Neural cell (in vitro differentiated cells): Measurements from ENCODE around the gene ZNF648. TPM values are rescaled to one million over a fixed set of nuclear protein-coding genes. Genes with fewer than 3 reads are reported as not detected.

ENCODE experiments used
- H2AFZ ChIP-seq: fragments of 200-600, 300-800 bp; sonication (generic), shearing (Covaris generic); 2 replicates; pipeline ENCODE4 v1.6.0; 2014; ENCODE audit warnings: low read depth, mild to moderate bottlenecking, antibody characterized with exemption, low read length, moderate library complexity
- H3F3A ChIP-seq: fragments of 200-600 bp; shearing (Covaris generic); 2 replicates; pipeline ENCODE4 v1.6.1; 2016; ENCODE audit warnings: mild to moderate bottlenecking, moderate library complexity, mixed read lengths, antibody characterized with exemption, low read length; ENCODE audit not compliant: insufficient read depth, poor library complexity, severe bottlenecking
- H3K27ac ChIP-seq: fragments of 200-600, 300-800 bp; sonication (generic), shearing (Covaris generic); 2 replicates; pipeline ENCODE4 v1.5.1; 2014; ENCODE audit warnings: mild to moderate bottlenecking, low read length, moderate library complexity
- H3K27me3 ChIP-seq: fragments of 300-800, 200-600 bp; sonication (generic), shearing (Covaris generic); 2 replicates; pipeline ENCODE4 v1.6.0; 2014; ENCODE audit warnings: mild to moderate bottlenecking, low read depth, low read length, moderate library complexity; ENCODE audit not compliant: insufficient read depth
- H3K36me3 ChIP-seq: fragments of 300-800, 200-600 bp; sonication (generic), shearing (Covaris generic); 2 replicates; pipeline ENCODE4 v1.5.1; 2014; ENCODE audit warnings: mild to moderate bottlenecking, antibody characterized with exemption, low read length, moderate library complexity; ENCODE audit not compliant: insufficient read depth
- H3K4me2 ChIP-seq: fragments of 300-800, 200-600 bp; sonication (generic), shearing (Covaris generic); 2 replicates; pipeline ENCODE4 v1.6.0; 2014; ENCODE audit warnings: mild to moderate bottlenecking, low read length
- H3K4me3 ChIP-seq: fragments of 300-800, 200-600 bp; sonication (generic), shearing (Covaris generic); 2 replicates; pipeline ENCODE4 v1.5.1; 2014; ENCODE audit warnings: mild to moderate bottlenecking, low read length, moderate library complexity
- H3K79me2 ChIP-seq: fragments of 200-600 bp; shearing (Covaris generic); replicated peaks from 2 replicates; pipeline ENCODE4 v1.6.0; 2014; ENCODE audit warnings: mild to moderate bottlenecking, low read length, moderate library complexity; ENCODE audit not compliant: insufficient read depth
- H3K9ac ChIP-seq: fragments of 300-800, 200-600 bp; sonication (generic), shearing (Covaris generic); 2 replicates; pipeline ENCODE4 v1.6.1; 2016; ENCODE audit warnings: mild to moderate bottlenecking, low read length, mixed read lengths
- H3K9me2 ChIP-seq: fragments of 200-600 bp; shearing (Covaris generic); 2 replicates; pipeline ENCODE4 v1.6.1; 2016; ENCODE audit warnings: mild to moderate bottlenecking, low read length, mixed read lengths; ENCODE audit not compliant: insufficient read depth
- H3K9me3 ChIP-seq: fragments of 200-600, 300-800 bp; sonication (generic), shearing (Covaris generic); 2 replicates; pipeline ENCODE4 v1.6.1; 2016; ENCODE audit warnings: mild to moderate bottlenecking, mixed run types, low read length, moderate library complexity, mixed read lengths
- H4K20me1 ChIP-seq: fragments of 200-600 bp; shearing (Covaris generic); 2 replicates; pipeline ENCODE4 v1.6.1; 2016; ENCODE audit warnings: mild to moderate bottlenecking, mixed run types; ENCODE audit not compliant: insufficient read depth
- CTCF ChIP-seq: fragments of 450-650 bp; IDR thresholded peaks from 2 replicates; pipeline ENCODE4 v1.5.1; 2014; ENCODE audit warnings: antibody characterized with exemption, mild to moderate bottlenecking, moderate library complexity; ENCODE audit not compliant: poor library complexity, severe bottlenecking
- EP300 ChIP-seq: fragments of 450-650 bp; conservative IDR thresholded peaks from 2 replicates; pipeline ENCODE4 v1.6.1; 2014; ENCODE audit warnings: antibody characterized with exemption, mild to moderate bottlenecking, moderate library complexity; ENCODE audit not compliant: poor library complexity, severe bottlenecking
- EZH2 ChIP-seq: fragments of 200-600, 300-800 bp; shearing (Covaris generic), sonication (generic); IDR thresholded peaks from 2 replicates; pipeline ENCODE4 v1.6.1; 2014; ENCODE audit warnings: antibody characterized with exemption, low read length, borderline replicate concordance, mild to moderate bottlenecking; ENCODE audit not compliant: insufficient read depth, poor library complexity, severe bottlenecking
- MXI1 ChIP-seq: fragments of 450-650 bp; conservative IDR thresholded peaks from 2 replicates; pipeline ENCODE4 v1.6.1; 2014; ENCODE audit warnings: antibody characterized with exemption, mild to moderate bottlenecking; ENCODE audit not compliant: poor library complexity, severe bottlenecking
- POLR2AphosphoS5 ChIP-seq: IDR thresholded peaks from 2 replicates; pipeline ENCODE4 v1.6.1; 2012
- RAD21 ChIP-seq: fragments of 450-650 bp; conservative IDR thresholded peaks from 2 replicates; pipeline ENCODE4 v1.6.1; 2014; ENCODE audit warnings: antibody characterized with exemption, mild to moderate bottlenecking, moderate library complexity
- REST ChIP-seq: IDR thresholded peaks from 2 replicates; pipeline ENCODE4 v1.6.1; 2012; ENCODE audit warnings: borderline replicate concordance
- SMC3 ChIP-seq: fragments of 450-650 bp; conservative IDR thresholded peaks from 2 replicates; pipeline ENCODE4 v1.6.1; 2014; ENCODE audit warnings: antibody characterized with exemption, mild to moderate bottlenecking, moderate library complexity; ENCODE audit not compliant: poor library complexity
- TAF1 ChIP-seq: IDR thresholded peaks from 2 replicates; pipeline ENCODE4 v1.6.1; 2012; ENCODE audit warnings: low read depth
- polyA plus RNA-seq: library from polyadenylated mRNA; depleted of rRNA; stranded (reverse); fragments of >200 nt; gene quantifications from 2 replicates; pipeline ENCODE4 v1.2.3, GENCODE V29; 2014

The ZNF648 gene
- polyA plus RNA-seq, 1 donor from 2014 or later: not detected

GRCh38 chr1:182065126-182065845, 3.8 kb upstream of the ZNF648 start:
- TF ChIP-seq MXI1 (no peak), POLR2AphosphoS5 (no peak), RAD21 (no peak), EP300 (no peak), SMC3 (no peak), EZH2 (no peak), CTCF (no peak), TAF1 (no peak), REST (no peak)
- Histone ChIP-seq H3K27ac (no peak overlapping the region), H3K9me2 (no peaks in the 10 kb centered on the region), H3K4me2 (no peak overlapping the region), H4K20me1 (no peaks in the 10 kb centered on the region), H3K9me3 (no peaks in the 10 kb centered on the region), H3K4me3 (no peak overlapping the region), H3K9ac (no peak overlapping the region), H3F3A (no peaks in the 10 kb centered on the region), H3K27me3 (no peaks in the 10 kb centered on the region), H3K36me3 (no peaks in the 10 kb centered on the region), H3K79me2 (no peaks in the 10 kb centered on the region), H2AFZ (no peak overlapping the region)

- no peak overlapping the region for H3K9ac ChIP-seq
- TF ChIP-seq TAF1: no peak
- no peak overlapping the region for H2AFZ ChIP-seq
- H3K27me3 ChIP-seq: no peaks in the 10 kb centered on the region
- no peaks in the 10 kb centered on the region for H4K20me1 ChIP-seq
- no peak overlapping the region for H3K4me3 ChIP-seq
- H3K9me2 ChIP-seq: no peaks in the 10 kb centered on the region
- no peaks in the 10 kb centered on the region for H3K36me3 ChIP-seq
- H3F3A ChIP-seq: no peaks in the 10 kb centered on the region
- H3K79me2 ChIP-seq: no peaks in the 10 kb centered on the region
- H3K27ac ChIP-seq: no peak overlapping the region
- H3K4me2 ChIP-seq: no peak overlapping the region
- H3K9me3 ChIP-seq: no peaks in the 10 kb centered on the region
Observed at GRCh38 chr1:182064611-182065010, 3.1 kb upstream of the ZNF648 start.

GRCh38 chr1:182062223-182062622, 711 bp upstream of the ZNF648 start:
- Histone ChIP-seq H2AFZ (no peak overlapping the region), H3K27ac (no peak overlapping the region), H3F3A (no peaks in the 10 kb centered on the region), H3K4me2 (no peak overlapping the region), H4K20me1 (no peaks in the 10 kb centered on the region), H3K9me2 (no peaks in the 10 kb centered on the region), H3K9ac (no peak overlapping the region), H3K27me3 (no peaks in the 10 kb centered on the region), H3K4me3 (no peak overlapping the region), H3K79me2 (no peaks in the 10 kb centered on the region), H3K9me3 (no peaks in the 10 kb centered on the region), H3K36me3 (no peaks in the 10 kb centered on the region)
- no peak for TF ChIP-seq TAF1
- no peak for TF ChIP-seq EZH2
- no peak for TF ChIP-seq MXI1
- TF ChIP-seq CTCF: no peak
- TF ChIP-seq REST: no peak
- TF ChIP-seq POLR2AphosphoS5: no peak
- TF ChIP-seq EP300: no peak
- TF ChIP-seq SMC3: no peak
- no peak for TF ChIP-seq RAD21
